Fibroblast of mammary gland (primary cell): ENCODE measurements around the gene MGMT.

ENCODE experiments used
- DNase-seq: peaks from one replicate; pipeline ENCODE4 v3.0.0-alpha.2; 2010; ENCODE audit warnings: low read depth
- H3K4me3 ChIP-seq: 2 replicates; pipeline ENCODE4 v1.5.1; 2011; ENCODE audit warnings: low read depth, mild to moderate bottlenecking, low read length, moderate library complexity; ENCODE audit not compliant: control insufficient read depth
- TF ChIP-seq, protein P1 (sequence below): conservative IDR thresholded peaks from 2 replicates; pipeline ENCODE4 v1.5.1; 2011; ENCODE audit warnings: low read depth, low read length, inconsistent platforms; ENCODE audit not compliant: control insufficient read depth, insufficient read depth

The MGMT gene

DNA sequence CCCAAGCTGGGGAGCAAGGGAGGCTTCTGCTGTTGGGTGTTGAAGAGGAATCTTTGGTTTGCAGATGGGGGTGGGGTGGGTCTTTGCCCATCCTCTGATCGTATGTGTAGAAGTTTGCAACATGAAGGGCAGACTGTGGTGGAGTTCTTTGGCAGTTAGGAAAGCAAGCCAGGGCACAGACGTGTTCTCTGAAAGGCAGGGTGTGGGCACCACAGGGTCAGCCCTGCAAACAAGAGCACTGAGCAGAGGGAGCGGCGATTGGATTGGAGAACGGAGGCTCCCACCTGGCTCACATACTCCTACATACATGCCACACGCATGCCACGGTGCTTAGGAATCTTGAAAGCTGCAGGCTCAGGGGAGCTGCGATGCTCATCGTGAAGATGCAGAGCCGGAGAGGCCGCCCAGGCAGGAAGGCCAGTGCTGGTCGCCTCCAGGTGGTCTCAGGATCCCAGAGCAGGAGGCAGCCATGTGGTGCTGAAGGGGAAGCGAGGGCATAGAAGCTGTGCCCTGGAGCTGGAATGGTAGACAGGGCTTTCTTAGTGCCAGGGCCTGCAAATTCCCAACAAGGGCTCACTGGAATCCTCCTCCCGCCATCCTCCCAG is 149.0 kb downstream of the MGMT start:
- H3K4me3 ChIP-seq = no peak overlapping the region
- no peak for DNase-seq
- TF ChIP-seq, protein P1, sequence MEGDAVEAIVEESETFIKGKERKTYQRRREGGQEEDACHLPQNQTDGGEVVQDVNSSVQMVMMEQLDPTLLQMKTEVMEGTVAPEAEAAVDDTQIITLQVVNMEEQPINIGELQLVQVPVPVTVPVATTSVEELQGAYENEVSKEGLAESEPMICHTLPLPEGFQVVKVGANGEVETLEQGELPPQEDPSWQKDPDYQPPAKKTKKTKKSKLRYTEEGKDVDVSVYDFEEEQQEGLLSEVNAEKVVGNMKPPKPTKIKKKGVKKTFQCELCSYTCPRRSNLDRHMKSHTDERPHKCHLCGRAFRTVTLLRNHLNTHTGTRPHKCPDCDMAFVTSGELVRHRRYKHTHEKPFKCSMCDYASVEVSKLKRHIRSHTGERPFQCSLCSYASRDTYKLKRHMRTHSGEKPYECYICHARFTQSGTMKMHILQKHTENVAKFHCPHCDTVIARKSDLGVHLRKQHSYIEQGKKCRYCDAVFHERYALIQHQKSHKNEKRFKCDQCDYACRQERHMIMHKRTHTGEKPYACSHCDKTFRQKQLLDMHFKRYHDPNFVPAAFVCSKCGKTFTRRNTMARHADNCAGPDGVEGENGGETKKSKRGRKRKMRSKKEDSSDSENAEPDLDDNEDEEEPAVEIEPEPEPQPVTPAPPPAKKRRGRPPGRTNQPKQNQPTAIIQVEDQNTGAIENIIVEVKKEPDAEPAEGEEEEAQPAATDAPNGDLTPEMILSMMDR = no peak

DNA sequence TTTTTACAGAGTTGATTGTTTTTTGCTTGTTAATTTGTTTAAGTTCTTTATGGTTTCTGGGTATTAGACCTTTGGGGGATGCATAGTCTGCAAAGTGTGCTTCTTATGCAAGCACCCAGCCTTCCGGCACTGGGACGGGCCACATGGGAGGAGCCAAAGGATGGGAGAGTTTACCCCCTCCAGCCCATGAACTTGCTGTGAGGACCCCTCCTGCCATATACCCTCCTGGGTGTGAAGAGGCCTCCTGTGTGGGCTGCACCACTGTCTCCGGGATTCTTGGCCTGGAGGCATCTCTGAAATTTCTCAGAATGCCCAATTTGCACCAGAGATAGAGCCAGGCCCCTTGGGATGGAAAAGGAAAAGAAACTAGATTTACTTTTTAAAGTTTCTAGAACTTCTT is 150.7 kb downstream of the MGMT start:
- no peak for DNase-seq

DNA sequence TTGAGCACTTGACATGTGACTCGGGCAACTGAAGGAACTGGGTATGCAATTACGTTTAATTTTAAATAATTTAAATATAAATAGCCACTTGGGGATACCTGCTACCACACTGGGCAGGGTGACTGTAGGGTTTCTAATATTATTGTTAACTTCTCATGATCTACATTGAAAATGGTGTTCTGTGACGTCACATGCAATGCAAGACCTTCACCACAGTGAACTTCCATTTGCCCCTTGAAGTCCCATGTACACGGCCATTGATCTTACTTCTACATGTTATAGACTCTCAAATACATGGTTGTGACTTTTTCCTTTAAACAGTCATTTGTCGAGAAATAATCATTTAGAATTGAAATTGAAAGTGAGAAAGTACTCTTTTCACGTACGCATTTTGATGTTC is 154.0 kb downstream of the MGMT start:
- no peak overlapping the region for H3K4me3 ChIP-seq
- TF ChIP-seq, protein P1 = no peak
- DNase-seq = no peak

More for the DNA sequence above, 150.7 kb downstream of the MGMT start:
- no peak overlapping the region for H3K4me3 ChIP-seq
- TF ChIP-seq, protein P1 = no peak

DNA sequence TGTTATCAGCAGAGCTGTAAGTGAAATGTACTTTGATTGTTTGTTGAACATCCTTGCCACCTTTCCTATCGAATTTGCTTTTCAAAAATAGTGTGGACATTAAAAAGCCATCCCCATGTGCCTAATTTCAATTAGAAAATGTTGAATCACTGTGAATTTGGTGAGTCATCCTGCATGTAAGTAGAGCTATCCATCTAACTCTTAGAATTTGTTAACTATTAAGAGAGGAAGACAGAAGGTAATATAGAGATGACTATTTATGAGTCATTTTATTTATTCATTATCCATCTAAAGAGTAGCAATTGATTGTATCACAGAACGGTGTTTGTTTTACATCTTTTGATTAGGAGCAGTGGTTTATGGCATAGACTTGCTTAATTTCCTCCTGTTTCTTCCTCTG is 154.7 kb downstream of the MGMT start:
- no peak overlapping the region for H3K4me3 ChIP-seq
- TF ChIP-seq, protein P1 = no peak
- peak; percentile 34 for DNase-seq

DNA sequence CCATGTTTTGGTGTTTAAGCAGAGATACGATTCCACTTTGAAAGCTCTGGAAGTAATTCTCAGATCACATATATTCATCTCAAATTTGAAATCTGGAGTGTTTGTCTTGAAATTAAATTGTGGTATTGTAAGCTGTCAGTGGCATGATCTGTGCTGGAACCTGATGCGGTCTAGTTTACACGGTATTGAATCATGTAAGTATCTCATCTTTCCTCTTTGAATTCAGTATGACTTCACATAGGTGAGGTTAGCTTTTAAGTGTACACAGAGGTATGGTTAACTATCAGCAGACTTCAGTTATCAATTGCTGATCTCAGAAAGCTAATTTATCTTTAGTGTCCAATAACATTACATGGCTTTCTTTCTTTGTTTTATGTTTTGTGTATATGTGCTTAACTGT is 155.2 kb downstream of the MGMT start:
- H3K4me3 ChIP-seq = no peak overlapping the region
- no peak for DNase-seq
- TF ChIP-seq, protein P1 = no peak

DNA sequence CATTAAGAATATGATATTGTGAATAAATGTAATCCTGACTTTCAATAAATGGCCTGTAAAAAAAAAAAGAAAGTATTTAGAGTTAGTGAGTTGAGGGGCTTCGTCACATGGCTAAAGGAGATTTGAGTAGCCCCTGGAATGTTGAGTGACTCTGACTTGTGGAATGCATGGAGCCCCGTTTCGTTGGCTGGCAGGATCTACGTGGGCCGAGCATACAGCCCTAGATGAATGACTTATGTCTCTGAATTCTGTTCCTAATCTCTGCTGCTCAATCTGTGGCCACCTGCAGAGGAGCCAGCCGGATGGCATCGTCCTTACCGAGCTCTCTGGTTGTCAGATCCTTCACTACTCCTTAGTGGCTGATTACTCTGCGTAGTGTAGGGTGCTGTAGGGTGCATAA is 155.7 kb downstream of the MGMT start:
- H3K4me3 ChIP-seq = no peak overlapping the region
- DNase-seq = no peak

More for the DNA sequence above, 155.7 kb downstream of the MGMT start:
- TF ChIP-seq, protein P1 = no peak
